HG02642 (cell line): Measurements from ENCODE around the gene NGB.

ENCODE experiments used
- ATAC-seq: cut with Tn5 transposase; IDR thresholded peaks from one replicate; pipeline ENCODE4 v1.9.1; 2021; ENCODE audit warnings: mild to moderate bottlenecking; ENCODE audit not compliant: unreplicated experiment, poor library complexity

The NGB gene

GRCh38 chr14:77265561-77266335 is 5.3 kb downstream of the NGB start:
- no peak for ATAC-seq

- no peak for ATAC-seq
These were observed 5.9 kb downstream of the NGB start for GRCh38 chr14:77265187-77265515.

- no peak for ATAC-seq
These were observed 6.4 kb downstream of the NGB start for GRCh38 chr14:77264466-77265186.

GRCh38 chr14:77260631-77261030 is 10.4 kb downstream of the NGB start:
- no peak for ATAC-seq

GRCh38 chr14:77260199-77260598 is 10.8 kb downstream of the NGB start:
- ATAC-seq: no peak

- no peak for ATAC-seq
These were observed 11.8 kb downstream of the NGB start for GRCh38 chr14:77259025-77259715.

DNA sequence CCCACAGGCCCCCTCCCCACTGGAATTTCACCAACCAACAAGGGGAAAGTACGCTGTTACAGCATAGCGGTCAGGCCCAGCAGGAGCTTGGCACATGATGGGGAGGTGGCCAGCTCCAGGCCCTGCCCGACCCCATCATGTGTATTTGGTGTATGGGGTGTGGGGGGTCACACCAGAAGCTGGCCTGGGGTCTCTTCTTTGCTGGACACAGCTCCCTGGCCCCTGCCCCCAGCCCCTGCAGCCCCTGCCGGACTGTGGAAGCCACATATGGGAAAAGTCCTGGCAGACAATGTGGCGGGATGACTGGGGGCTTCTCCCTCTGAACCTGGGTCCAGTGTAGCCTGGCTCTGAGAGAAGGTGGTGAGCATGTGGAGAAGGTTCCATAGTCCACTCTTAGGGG is 12.4 kb downstream of the NGB start:
- ATAC-seq: no peak

GRCh38 chr14:77257700-77258099 is 13.3 kb downstream of the NGB start:
- no peak for ATAC-seq

GRCh38 chr14:77256694-77257093 is 14.3 kb downstream of the NGB start:
- ATAC-seq: no peak

GRCh38 chr14:77253333-77254190 is 17.4 kb downstream of the NGB start:
- no peak for ATAC-seq

DNA sequence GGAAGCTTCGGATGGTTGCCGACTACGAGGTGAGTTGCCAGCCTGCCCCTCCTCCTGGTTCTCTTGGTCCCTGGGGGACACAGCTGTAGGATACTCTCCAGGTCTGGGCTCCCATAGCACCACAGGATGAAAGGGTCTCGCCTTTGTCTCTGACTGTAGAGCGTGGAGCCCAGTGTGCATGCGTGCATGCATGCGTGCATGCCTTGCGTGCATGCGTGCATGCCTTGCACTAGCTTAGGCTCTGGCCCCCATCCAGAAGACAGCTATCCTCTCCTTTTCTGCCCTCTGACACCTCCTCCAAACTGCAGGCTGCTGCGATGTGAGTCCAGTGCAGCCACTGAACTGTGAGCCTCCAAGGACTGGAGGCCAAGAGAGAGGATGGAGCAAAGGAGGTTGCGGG is 19.1 kb downstream of the NGB start:
- no peak for ATAC-seq

GRCh38 chr14:77250927-77251326 is 20.1 kb downstream of the NGB start:
- ATAC-seq: no peak

DNA sequence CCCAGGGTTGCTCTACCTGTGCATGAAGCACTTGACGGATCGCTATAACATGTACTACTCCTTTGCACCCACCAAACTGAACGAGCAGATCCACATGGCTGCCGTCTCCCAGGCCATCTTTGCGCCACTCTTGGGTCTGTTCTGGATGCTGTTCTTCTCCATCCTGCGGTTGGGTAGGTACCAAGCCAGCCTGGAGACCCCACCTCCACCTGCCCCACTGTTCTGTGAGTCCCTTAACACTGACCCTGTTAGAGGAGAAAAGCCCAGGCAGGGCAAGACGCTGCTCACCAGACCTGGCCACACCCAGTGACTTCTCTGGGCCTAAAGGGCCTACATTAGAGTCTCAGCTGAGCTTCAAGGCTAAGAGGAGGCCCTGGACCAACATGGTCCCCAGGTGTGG is 21.7 kb downstream of the NGB start:
- no peak for ATAC-seq

GRCh38 chr14:77248666-77249065 is 22.3 kb downstream of the NGB start:
- ATAC-seq: no peak

- ATAC-seq: no peak
These were observed 24.2 kb downstream of the NGB start for GRCh38 chr14:77246784-77247183.

DNA sequence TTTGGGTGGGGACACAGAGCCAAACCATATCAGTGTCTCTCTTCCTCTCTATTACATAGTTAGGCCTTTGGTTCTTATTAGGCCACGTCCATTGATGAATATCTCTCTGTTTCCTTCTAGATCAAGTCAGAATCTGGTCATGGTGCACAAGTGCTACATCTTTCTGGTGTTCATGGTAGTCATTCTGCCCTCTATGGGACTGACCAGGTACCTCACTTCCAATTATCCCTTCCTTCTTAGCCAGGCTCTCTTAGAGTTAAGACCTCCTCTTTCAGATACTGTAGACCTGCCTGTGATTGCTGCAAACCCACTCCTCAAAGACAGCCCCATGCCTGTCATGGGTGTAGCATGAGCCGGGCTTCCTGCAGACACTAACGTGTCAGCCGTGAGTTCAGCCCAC is 25.2 kb downstream of the NGB start:
- ATAC-seq: no peak

DNA sequence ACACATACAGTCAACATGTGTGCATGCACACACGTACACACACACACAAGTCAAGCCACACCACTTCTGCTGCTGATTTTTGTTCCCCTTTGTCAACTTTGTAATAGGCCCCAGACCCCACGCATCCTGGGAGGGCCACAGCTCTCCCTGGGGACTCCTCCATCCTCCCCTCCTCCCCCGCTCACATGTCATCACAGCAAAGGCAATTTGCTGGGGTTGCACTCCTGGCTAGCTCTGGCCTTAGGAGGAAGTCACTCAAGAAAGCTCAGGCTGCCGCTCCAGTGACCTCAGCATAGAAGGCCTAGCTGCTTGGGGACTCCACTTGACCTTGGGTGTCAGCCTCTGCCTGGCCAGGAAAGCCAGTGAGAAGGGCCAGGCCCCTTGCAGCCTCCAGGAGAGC is 27.2 kb downstream of the NGB start:
- ATAC-seq: no peak

- no peak for ATAC-seq
These were observed 28.3 kb downstream of the NGB start for GRCh38 chr14:77242752-77243151.

DNA sequence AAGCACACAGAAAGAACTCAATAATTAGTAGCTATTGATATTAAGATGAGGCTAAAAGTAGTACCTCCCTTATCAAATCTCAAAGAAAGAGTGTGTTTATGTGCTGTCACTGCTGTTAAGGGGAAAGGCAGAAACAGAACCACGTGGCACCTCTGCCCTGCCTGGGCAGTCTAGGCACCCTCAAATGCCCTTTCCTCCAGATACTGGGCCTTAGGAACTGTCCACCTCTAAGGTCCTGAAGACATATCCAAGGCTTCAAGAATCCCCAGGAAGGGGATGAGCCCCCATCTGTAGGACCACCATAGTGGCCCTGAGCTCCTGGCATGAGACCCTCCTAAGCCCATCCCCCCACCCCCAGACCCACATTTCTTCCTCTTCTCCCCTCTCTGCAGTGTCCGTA is 29.1 kb downstream of the NGB start:
- no peak for ATAC-seq

DNA sequence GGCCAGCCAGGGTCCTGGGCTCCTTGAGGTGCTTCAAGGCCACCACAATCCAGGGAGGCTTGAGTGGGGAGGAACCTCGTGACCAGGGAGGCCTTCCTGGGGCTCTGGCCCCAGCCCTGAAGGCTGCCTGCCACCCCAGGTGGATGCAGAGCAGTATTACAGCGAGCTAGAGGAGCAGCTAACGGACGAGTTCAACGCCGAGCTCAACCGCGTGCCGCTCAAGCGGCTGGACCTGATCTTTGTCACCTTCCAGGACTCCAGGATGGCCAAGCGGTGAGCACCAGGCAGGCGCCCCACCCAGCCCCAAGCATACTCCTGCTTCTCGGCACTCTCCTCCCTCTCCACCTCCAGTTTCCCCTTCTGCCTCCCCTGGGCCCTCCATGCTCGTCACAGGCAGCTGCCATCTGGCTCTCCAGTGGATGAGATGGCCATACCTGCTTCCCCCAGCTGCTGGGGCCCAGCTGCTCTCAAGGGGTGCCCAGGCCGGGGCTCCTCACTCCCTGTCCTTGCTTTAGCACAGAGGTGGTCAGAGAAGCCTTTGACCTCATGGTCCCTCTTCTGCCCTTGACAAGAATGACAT is 30.6 kb downstream of the NGB start:
- ATAC-seq: no peak
